GM12865 (cell line): ENCODE results near the gene FZR1.

ENCODE experiments used
- DNase-seq: peaks from one replicate; pipeline ENCODE4 v3.0.0; 2010; ENCODE audit warnings: low read depth
- H3K4me3 ChIP-seq: 2 replicates; pipeline ENCODE4 v1.5.1; 2011; ENCODE audit warnings: mild to moderate bottlenecking, low read depth, low read length, control low read depth
- TF ChIP-seq, protein P1 (sequence below): IDR thresholded peaks from 2 replicates; pipeline ENCODE4 v1.5.1; 2011; ENCODE audit warnings: low read length, control low read depth, low read depth, inconsistent platforms; ENCODE audit not compliant: insufficient read depth; ENCODE audit errors: missing control alignments

The FZR1 gene

DNA sequence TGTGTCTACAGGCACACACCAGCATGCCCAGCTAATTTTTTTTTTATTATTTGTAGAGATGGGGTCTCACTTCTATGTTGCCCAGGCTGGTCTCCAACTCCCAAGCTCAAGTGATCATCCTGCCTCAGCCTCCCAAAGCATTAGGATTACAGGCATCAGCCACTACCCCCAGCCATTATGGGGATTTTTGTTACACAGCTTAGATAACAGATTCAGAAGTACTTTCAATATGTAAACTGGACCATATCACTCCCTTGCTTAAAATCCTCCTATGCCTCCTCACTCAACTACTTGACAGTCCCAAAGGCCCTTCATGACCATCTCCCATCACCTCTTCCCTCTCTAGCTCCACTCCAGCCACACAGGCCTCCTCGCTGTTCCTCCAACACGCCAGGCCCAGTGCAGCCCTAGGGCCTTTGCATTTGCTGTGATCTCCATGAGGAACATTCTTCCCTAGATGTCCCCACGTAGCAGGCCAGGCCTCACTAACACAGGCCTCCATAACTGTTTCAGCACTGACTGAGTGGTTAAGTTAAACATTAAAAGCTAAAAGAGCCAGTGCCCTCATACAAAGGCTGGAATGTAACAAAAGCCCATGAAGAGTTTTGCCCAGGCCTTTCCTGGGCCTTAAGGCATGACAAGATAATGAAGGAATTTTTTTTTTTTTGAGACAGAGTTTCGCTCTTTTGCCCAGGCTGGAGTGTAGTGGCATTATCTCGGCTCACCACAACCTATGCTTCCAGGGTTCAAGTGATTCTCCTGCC lies 8.2 kb upstream of the FZR1 start:
- TF ChIP-seq, protein P1, sequence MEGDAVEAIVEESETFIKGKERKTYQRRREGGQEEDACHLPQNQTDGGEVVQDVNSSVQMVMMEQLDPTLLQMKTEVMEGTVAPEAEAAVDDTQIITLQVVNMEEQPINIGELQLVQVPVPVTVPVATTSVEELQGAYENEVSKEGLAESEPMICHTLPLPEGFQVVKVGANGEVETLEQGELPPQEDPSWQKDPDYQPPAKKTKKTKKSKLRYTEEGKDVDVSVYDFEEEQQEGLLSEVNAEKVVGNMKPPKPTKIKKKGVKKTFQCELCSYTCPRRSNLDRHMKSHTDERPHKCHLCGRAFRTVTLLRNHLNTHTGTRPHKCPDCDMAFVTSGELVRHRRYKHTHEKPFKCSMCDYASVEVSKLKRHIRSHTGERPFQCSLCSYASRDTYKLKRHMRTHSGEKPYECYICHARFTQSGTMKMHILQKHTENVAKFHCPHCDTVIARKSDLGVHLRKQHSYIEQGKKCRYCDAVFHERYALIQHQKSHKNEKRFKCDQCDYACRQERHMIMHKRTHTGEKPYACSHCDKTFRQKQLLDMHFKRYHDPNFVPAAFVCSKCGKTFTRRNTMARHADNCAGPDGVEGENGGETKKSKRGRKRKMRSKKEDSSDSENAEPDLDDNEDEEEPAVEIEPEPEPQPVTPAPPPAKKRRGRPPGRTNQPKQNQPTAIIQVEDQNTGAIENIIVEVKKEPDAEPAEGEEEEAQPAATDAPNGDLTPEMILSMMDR: no peak
- no peak for DNase-seq
- H3K4me3 ChIP-seq: no peak overlapping the region

DNA sequence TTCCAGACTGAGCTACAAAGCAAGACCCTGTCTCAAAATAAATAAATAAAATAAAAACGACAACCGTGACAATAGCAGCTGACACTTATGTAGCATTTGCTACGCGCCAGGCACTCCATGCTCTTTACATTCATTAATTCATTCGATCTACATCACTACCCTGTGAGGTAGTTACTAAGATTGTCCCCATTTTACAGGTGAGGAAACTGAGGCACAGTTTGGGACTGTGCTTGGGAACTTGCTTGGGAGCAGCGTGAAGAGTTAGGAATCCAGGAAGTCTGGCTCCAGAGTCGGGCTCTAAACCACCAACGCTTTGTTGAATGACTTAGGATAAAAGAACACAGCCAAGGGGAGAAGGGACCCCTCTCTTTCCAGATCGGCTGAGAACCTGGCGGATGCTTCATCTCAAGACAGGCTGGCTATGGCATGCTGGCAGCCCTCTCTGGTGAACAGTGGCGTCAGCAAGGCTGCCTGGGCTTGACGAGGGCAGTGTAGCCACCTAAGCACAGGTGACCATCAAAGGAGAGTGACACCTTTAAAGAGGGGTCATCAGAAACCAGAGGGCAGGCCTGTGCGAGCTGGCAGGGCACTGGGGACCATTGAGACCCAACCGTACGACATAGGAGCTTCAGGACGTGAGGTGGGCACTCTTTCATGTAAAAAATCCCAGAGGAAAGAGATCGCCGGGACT lies 6.2 kb upstream of the FZR1 start:
- TF ChIP-seq, protein P1: no peak
- peak overlapping the region; percentile 96 for H3K4me3 ChIP-seq
- DNase-seq: no peak

- TF ChIP-seq, protein P1: no peak
- H3K4me3 ChIP-seq: peak within 1 kb of the TSS; percentile 96
- DNase-seq: peak; percentile 99
Observed at GRCh38 chr19:3500429-3501101, 5.5 kb upstream of the FZR1 start, which contains the start of gene DOHH. TSS of gene DOHH (minus strand) at chr19:3500674. CDS start at chr19:3496814, 3,860 bp downstream.

GRCh38 chr19:3501780-3502179 lies 4.3 kb upstream of the FZR1 start:
- TF ChIP-seq, protein P1: no peak
- no peak overlapping the region for H3K4me3 ChIP-seq
- DNase-seq: no peak

- TF ChIP-seq, protein P1: no peak
- no peak overlapping the region for H3K4me3 ChIP-seq
- no peak for DNase-seq
Observed at GRCh38 chr19:3503036-3503572, 3.0 kb upstream of the FZR1 start.

- DNase-seq: no peak
- TF ChIP-seq, protein P1: no peak
- H3K4me3 ChIP-seq: no peak overlapping the region
Observed at GRCh38 chr19:3504735-3505134, 1.4 kb upstream of the FZR1 start.
